ENCODE results near the gene ZNF496. TPM values are rescaled to one million over a fixed set of nuclear protein-coding genes. Genes with fewer than 3 reads are reported as not detected.

The ZNF496 gene
- total RNA-seq, 1 donor from 2014 or later = 30.3 TPM

DNA sequence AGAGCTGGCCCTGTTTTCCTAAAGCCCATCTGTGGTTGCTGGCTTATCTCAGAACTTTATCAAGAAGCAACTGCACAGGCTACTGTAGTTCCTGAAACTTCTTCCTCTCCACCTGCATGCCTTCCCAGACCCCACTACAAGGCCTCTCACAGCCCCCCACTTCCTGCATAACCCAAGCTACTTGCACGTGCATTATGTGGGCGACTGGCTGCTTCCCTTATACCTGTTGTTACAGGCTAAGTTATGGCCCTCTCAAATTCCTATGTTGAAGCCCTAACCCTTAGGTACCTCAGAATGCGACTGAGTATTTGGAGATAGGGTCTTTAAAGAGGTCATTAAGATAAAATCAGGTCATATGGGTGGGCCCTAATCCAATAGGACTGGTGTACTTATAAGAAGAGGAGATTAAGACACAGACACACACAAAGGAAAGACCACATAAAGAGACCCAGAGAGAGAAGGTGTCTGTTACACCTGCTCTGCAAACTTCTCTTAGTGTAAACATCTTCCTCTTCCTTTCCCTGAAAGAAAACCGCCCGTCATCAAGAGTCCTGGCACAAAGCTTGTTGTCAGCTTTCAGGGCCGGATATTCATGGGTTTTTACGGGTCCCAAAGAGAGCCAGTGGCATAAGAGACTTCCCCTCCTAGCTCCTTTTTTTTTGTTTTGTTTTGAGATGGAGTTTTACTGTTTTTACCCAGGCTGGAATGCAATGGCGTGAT, 5.1 kb downstream of the ZNF496 start:
- Mint-ChIP-seq H3K4me3 (ENCODE audit: unreplicated experiment) (no peak overlapping the region), H3K9me3 (ENCODE audit: unreplicated experiment) (no peaks in the 10 kb centered on the region), H3K27ac (ENCODE audit: unreplicated experiment) (no peak overlapping the region), H3K27me3 (ENCODE audit: low read depth, unreplicated experiment) (no peaks in the 10 kb centered on the region), H3K36me3 (ENCODE audit: low read depth, unreplicated experiment) (peaks cover 15% of the 10 kb centered on the region), H3K4me1 (ENCODE audit: low read depth, unreplicated experiment) (peaks cover 9% of the 10 kb centered on the region)
- Histone ChIP-seq H3K36me3 (ENCODE audit: insufficient read depth, low read length) (peaks cover 22% of the 10 kb centered on the region), H3K4me1 (ENCODE audit: insufficient read depth, low read length) (peaks cover 19% of the 10 kb centered on the region), H3K9me3 (ENCODE audit: insufficient read depth, low read depth, low read length) (no peaks in the 10 kb centered on the region), H3K4me2 (ENCODE audit: low read length) (no peak overlapping the region), H3K27ac (ENCODE audit: low read depth, low read length) (no peak overlapping the region), H3K9ac (ENCODE audit: low read length) (no peak overlapping the region), H3K4me3 (ENCODE audit: insufficient read depth, low read depth, low read length) (no peak overlapping the region), H3K27me3 (ENCODE audit: insufficient read depth, low read length) (no peaks in the 10 kb centered on the region), H3K79me2 (ENCODE audit: insufficient read depth, low read length) (peaks cover 48% of the 10 kb centered on the region), H4K20me1 (ENCODE audit: insufficient read depth, low read length) (peaks cover 46% of the 10 kb centered on the region), H2AFZ (ENCODE audit: low read depth, low read length) (no peak overlapping the region)
- TF ChIP-seq, protein P1, sequence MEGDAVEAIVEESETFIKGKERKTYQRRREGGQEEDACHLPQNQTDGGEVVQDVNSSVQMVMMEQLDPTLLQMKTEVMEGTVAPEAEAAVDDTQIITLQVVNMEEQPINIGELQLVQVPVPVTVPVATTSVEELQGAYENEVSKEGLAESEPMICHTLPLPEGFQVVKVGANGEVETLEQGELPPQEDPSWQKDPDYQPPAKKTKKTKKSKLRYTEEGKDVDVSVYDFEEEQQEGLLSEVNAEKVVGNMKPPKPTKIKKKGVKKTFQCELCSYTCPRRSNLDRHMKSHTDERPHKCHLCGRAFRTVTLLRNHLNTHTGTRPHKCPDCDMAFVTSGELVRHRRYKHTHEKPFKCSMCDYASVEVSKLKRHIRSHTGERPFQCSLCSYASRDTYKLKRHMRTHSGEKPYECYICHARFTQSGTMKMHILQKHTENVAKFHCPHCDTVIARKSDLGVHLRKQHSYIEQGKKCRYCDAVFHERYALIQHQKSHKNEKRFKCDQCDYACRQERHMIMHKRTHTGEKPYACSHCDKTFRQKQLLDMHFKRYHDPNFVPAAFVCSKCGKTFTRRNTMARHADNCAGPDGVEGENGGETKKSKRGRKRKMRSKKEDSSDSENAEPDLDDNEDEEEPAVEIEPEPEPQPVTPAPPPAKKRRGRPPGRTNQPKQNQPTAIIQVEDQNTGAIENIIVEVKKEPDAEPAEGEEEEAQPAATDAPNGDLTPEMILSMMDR (IDR thresholded peaks at IDR 0.05; ENCODE audit: insufficient read depth, low read depth, low read length) = no peak
- no peak for TF ChIP-seq EZH2 (IDR thresholded peaks at IDR 0.05; ENCODE audit: insufficient read depth, low read length)
- DNase-seq (ENCODE audit: low read depth) = no peak
- no peak for FAIRE-seq

DNA sequence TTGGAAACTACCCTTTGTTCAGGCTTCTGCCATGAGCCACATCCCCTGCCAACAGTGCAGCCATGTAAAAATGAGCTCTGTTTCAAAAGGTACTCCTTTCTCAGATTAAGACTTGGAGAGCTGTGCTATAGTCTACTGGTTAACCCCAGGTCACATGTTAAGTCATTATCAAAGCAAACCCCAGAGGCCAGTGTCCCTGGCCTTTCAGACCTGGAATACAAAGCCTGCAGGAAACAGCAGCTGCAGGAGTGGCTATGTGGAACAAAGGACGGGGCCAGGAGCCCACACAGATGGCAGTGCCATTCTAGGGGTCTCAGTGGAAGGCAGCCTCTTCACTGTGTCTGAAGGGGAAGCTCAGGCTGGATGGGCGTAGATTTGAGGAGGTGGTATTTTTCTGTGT, 6.7 kb downstream of the ZNF496 start:
- H3K4me2 ChIP-seq (ENCODE audit: low read length) = no peak overlapping the region
- peaks cover 37% of the 10 kb centered on the region for H4K20me1 ChIP-seq (ENCODE audit: insufficient read depth, low read length)
- no peak overlapping the region for H3K9ac ChIP-seq (ENCODE audit: low read length)
- H2AFZ ChIP-seq (ENCODE audit: low read depth, low read length) = no peak overlapping the region
- no peaks in the 10 kb centered on the region for H3K9me3 Mint-ChIP-seq (ENCODE audit: unreplicated experiment)
- no peak overlapping the region for H3K4me3 Mint-ChIP-seq (ENCODE audit: unreplicated experiment)
- H3K4me3 ChIP-seq (ENCODE audit: insufficient read depth, low read depth, low read length) = no peak overlapping the region
- peaks cover 32% of the 10 kb centered on the region for H3K79me2 ChIP-seq (ENCODE audit: insufficient read depth, low read length)
- H3K27me3 ChIP-seq (ENCODE audit: insufficient read depth, low read length) = no peaks in the 10 kb centered on the region
- no peak for TF ChIP-seq EZH2 (IDR thresholded peaks at IDR 0.05; ENCODE audit: insufficient read depth, low read length)
- TF ChIP-seq, protein P1 (IDR thresholded peaks at IDR 0.05; ENCODE audit: insufficient read depth, low read depth, low read length) = no peak
- DNase-seq (ENCODE audit: low read depth) = no peak
- H3K36me3 Mint-ChIP-seq (ENCODE audit: low read depth, unreplicated experiment) = peaks cover 18% of the 10 kb centered on the region
- H3K4me1 ChIP-seq (ENCODE audit: insufficient read depth, low read length) = peaks cover 9% of the 10 kb centered on the region
- no peak for FAIRE-seq
- H3K36me3 ChIP-seq (ENCODE audit: insufficient read depth, low read length) = peaks cover 29% of the 10 kb centered on the region
- H3K27ac Mint-ChIP-seq (ENCODE audit: unreplicated experiment) = no peak overlapping the region
- H3K9me3 ChIP-seq (ENCODE audit: insufficient read depth, low read depth, low read length) = no peaks in the 10 kb centered on the region
- H3K27ac ChIP-seq (ENCODE audit: low read depth, low read length) = no peak overlapping the region
- peaks cover 5% of the 10 kb centered on the region for H3K4me1 Mint-ChIP-seq (ENCODE audit: low read depth, unreplicated experiment)
- no peaks in the 10 kb centered on the region for H3K27me3 Mint-ChIP-seq (ENCODE audit: low read depth, unreplicated experiment)

DNA sequence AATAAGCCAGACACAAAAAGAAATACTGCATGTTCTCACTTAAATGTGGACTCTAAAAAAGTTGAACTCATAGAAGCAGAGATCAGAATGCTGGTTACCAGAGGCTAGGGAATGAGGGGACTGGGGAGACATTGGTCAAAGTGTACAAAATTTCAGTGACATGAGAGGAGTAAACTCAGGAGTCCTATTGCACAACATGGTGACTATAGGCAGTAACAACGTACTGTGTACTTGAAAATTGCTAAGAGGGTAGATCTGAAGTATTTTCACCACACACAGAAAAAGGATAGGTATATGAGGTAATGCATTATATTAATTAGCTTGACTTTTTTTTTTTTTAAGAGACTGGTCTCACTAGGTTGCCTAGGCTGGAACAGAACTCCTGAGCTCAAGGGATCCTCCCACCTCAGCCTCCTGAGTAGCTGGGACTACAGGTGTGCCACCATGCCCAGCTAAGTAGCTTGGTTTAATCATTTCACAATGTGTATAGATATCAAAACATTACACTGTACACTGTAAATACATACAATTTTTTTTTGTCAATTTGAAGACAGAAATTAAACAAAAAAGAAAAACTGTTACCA, 7.4 kb downstream of the ZNF496 start:
- FAIRE-seq = no peak
- no peaks in the 10 kb centered on the region for H3K27me3 ChIP-seq (ENCODE audit: insufficient read depth, low read length)
- H3K4me3 Mint-ChIP-seq (ENCODE audit: unreplicated experiment) = no peak overlapping the region
- DNase-seq (ENCODE audit: low read depth) = no peak
- no peak overlapping the region for H2AFZ ChIP-seq (ENCODE audit: low read depth, low read length)
- no peaks in the 10 kb centered on the region for H3K9me3 Mint-ChIP-seq (ENCODE audit: unreplicated experiment)
- H3K4me1 Mint-ChIP-seq (ENCODE audit: low read depth, unreplicated experiment) = peaks cover 5% of the 10 kb centered on the region
- H3K79me2 ChIP-seq (ENCODE audit: insufficient read depth, low read length) = peaks cover 26% of the 10 kb centered on the region
- H3K4me1 ChIP-seq (ENCODE audit: insufficient read depth, low read length) = peaks cover 7% of the 10 kb centered on the region
- peaks cover 30% of the 10 kb centered on the region for H3K36me3 ChIP-seq (ENCODE audit: insufficient read depth, low read length)
- no peak overlapping the region for H3K9ac ChIP-seq (ENCODE audit: low read length)
- H3K4me2 ChIP-seq (ENCODE audit: low read length) = no peak overlapping the region
- H3K27me3 Mint-ChIP-seq (ENCODE audit: low read depth, unreplicated experiment) = no peaks in the 10 kb centered on the region
- H3K27ac ChIP-seq (ENCODE audit: low read depth, low read length) = no peak overlapping the region
- H3K27ac Mint-ChIP-seq (ENCODE audit: unreplicated experiment) = no peak overlapping the region
- no peaks in the 10 kb centered on the region for H3K9me3 ChIP-seq (ENCODE audit: insufficient read depth, low read depth, low read length)
- H3K36me3 Mint-ChIP-seq (ENCODE audit: low read depth, unreplicated experiment) = peaks cover 15% of the 10 kb centered on the region
- no peak overlapping the region for H3K4me3 ChIP-seq (ENCODE audit: insufficient read depth, low read depth, low read length)
- TF ChIP-seq, protein P1 (IDR thresholded peaks at IDR 0.05; ENCODE audit: insufficient read depth, low read depth, low read length) = no peak
- no peak for TF ChIP-seq EZH2 (IDR thresholded peaks at IDR 0.05; ENCODE audit: insufficient read depth, low read length)
- peaks cover 31% of the 10 kb centered on the region for H4K20me1 ChIP-seq (ENCODE audit: insufficient read depth, low read length)
